A673 (cell line): ENCODE results near the gene LPO.

Experiments
- EZH2 ChIP-seq: fragments of 200-600 bp; sonication (generic); IDR thresholded peaks from 2 replicates; pipeline ENCODE4 v1.6.1; 2017; ENCODE audit warnings: borderline replicate concordance, low read depth, mild to moderate bottlenecking, mixed read lengths, antibody characterized with exemption, low read length; ENCODE audit not compliant: poor library complexity, severe bottlenecking
- TF ChIP-seq, protein P1 (sequence below): fragments of 300-800, 200-600 bp; sonication (generic); conservative IDR thresholded peaks from 2 replicates; pipeline ENCODE4 v1.5.1; 2017; ENCODE audit warnings: low read depth, mild to moderate bottlenecking, antibody characterized with exemption, low read length, moderate library complexity, mixed read lengths

DNA sequence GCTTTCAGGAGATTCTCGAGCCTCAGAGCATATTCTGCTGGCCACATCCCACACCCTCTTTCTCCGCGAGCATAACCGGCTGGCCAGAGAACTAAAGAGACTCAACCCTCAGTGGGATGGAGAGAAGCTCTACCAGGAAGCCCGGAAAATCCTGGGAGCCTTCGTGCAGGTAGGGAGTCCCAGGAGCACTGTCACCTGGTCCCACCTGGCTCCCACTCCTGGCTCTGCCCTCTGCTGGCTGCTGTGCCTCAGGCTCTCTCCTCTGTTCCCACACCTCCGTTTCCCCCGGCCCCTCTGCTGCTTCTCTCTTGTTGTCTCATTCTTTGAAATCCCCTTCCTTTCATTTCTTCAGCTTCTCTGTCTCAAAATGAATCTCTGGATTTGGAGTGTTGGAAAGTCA, 16.4 kb downstream of the LPO start:
- TF ChIP-seq EZH2 = no peak
- TF ChIP-seq, protein P1, sequence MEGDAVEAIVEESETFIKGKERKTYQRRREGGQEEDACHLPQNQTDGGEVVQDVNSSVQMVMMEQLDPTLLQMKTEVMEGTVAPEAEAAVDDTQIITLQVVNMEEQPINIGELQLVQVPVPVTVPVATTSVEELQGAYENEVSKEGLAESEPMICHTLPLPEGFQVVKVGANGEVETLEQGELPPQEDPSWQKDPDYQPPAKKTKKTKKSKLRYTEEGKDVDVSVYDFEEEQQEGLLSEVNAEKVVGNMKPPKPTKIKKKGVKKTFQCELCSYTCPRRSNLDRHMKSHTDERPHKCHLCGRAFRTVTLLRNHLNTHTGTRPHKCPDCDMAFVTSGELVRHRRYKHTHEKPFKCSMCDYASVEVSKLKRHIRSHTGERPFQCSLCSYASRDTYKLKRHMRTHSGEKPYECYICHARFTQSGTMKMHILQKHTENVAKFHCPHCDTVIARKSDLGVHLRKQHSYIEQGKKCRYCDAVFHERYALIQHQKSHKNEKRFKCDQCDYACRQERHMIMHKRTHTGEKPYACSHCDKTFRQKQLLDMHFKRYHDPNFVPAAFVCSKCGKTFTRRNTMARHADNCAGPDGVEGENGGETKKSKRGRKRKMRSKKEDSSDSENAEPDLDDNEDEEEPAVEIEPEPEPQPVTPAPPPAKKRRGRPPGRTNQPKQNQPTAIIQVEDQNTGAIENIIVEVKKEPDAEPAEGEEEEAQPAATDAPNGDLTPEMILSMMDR = no peak
